Uterus (tissue), 2 donors: Measurements from ENCODE around the gene ID2.

Experiments
- POLR2A ChIP-seq, 2 donors: fragments of 450-650 bp; IDR thresholded peaks; one replicate each; pipeline ENCODE4 v1.6.1; 2016; ENCODE audit warnings: antibody characterized with exemption in 2 of 2, mild to moderate bottlenecking in 1 of 2, moderate library complexity in 1 of 2
- TF ChIP-seq, protein P1 (sequence below), 4 experiments: fragments of 200-600 bp in 2 of 4; fragments of 450-650 bp in 2 of 4; sonication (generic) in 2 of 4; IDR thresholded peaks; one replicate each; pipeline ENCODE4 v1.5.1; 2016 to 2019; ENCODE audit warnings: antibody characterized with exemption in 4 of 4, mild to moderate bottlenecking in 2 of 4, moderate library complexity in 1 of 4

DNA sequence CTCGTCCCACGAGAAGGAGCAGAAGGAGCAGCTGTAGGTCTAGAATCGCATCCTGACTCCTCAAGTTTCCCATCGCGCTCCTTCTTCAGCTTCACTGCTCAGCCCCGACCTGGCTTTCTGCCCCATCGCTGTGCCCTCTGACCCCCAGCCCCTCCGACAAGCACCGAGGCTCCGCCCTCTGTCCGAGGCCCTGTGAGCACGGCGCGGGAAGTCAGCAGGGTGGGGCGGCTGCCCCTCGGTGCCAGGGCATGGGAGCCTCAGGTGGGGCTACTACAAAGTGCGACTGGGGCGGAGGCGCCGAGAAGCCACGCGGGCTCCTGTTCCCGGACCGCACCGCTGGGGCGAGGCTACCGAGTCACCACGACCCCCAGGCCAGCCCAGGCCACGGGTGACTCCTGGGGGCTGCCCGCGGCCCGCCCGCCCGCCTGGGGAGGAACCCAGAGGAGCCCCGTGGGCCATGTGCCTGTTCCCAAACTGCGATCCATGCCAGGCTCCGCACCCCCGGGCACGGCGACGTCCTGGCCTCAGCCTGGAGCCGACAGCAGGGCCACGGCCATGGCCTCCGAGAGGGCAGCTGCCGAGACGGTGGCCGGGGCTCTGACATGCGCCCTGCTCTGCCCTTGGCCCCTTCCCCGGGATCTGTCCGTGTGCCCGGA lies 36.6 kb upstream of the ID2 start:
- TF ChIP-seq, protein P1, sequence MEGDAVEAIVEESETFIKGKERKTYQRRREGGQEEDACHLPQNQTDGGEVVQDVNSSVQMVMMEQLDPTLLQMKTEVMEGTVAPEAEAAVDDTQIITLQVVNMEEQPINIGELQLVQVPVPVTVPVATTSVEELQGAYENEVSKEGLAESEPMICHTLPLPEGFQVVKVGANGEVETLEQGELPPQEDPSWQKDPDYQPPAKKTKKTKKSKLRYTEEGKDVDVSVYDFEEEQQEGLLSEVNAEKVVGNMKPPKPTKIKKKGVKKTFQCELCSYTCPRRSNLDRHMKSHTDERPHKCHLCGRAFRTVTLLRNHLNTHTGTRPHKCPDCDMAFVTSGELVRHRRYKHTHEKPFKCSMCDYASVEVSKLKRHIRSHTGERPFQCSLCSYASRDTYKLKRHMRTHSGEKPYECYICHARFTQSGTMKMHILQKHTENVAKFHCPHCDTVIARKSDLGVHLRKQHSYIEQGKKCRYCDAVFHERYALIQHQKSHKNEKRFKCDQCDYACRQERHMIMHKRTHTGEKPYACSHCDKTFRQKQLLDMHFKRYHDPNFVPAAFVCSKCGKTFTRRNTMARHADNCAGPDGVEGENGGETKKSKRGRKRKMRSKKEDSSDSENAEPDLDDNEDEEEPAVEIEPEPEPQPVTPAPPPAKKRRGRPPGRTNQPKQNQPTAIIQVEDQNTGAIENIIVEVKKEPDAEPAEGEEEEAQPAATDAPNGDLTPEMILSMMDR (IDR thresholded peaks at IDR 0.05): no peak
- no peak for TF ChIP-seq POLR2A (IDR thresholded peaks at IDR 0.05)
